Measurements from ENCODE around the gene BTD.

The BTD gene

DNA sequence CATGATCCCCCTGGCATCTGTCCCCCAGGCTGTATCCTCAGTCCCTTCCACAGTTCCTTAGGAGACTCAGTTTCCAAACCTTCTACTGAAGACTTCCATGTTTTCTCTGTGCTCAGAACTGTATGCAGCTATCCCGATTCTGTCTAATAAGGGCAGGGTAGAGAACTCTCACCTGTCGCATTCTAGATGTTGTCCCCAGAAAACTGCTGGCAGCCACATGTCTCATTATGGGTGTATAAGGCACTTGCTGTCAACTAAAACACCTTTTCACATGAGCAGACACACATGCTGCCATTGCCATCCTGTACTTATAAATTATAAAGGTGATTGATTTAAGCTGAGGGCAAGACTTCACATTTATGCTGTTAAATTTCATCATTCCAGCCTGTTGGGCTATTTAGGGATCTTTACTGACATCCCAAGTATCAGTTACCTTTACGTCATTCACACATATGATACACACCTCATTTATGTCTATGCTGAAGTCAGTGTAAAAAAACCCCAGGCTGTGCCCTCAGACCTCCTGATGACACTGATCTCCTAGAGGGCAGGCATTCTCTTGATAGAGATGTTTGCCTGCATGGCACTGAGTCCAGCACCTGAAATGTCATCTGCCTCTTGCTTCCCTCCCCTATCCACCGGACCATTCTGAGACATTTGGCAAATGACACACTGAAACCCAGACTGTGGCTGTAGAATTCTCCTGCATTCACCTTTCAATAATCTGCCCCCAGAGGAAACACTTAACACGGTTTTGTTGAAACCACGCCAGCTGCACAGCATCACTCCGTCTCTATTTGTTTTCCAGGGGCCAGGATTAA, 35.8 kb downstream of the BTD start:
- DNase-seq (ENCODE audit: low spot score): no peak

DNA sequence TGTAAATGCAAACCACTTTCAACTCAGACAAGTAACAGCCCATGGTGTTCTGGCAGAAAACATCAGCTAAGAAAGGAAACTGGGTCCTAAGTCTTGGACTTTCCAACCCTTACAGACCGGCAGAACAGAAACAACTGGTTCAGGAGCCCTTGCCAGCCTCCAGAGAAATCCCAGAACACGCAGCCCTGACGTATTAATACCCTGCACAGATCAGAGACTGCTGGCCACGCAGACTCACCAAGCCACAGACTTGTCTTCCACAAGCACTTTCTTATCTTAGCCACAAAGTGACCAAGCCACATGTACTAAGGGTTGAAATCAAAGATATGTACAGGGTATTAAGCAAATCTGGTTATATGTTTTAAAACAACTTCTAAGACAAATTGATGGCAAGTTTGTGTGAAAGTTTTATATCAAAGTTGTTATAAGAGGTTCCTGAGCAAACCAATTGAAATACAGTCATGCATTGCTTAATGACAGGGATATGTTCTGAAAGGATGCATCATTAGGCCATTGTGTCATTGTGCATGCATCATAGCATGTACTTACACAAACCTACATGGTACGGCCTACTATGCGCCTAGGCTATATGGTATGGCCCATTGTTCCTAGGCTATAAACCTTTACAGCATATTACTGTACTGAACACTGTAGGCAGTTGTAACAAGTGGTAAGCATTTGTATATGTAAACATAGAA, 36.8 kb downstream of the BTD start:
- no peak for DNase-seq (ENCODE audit: low spot score)

DNA sequence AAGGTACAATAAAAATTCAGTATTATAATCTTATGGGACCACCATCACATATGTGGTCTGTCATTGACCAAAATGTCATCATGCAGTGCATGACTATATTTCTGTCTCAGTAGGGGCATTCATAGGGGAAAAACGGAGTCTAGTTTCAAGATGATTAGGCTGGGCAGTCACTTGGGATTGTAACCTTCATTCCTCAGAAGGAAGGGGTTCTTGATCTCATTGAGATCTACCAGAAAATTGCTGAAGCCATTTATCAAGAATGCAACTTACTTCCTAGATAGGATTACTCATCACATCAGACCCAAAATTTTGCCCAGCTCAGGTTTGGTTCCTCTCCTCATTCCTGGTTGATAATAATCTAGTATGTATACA, 37.3 kb downstream of the BTD start:
- no peak for DNase-seq (ENCODE audit: low spot score)

DNA sequence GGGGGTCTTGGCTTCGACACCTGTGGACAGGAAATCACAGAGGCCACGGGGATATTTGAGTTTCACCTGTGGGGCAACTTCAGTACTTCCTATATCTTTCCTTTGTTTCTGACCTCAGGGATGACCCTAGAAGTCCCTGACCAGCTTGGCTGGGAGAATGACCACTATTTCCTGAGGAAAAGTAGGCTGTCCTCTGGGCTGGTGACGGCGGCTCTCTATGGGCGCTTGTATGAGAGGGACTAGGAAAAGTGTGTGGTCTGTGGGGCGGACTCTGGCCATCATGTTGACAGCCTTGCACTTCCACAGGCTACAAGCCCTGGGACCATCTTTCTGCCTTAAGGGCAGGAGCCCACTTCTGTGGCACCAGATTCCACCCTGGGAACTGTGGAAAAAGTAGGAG, 43.7 kb downstream of the BTD start:
- DNase-seq (ENCODE audit: low spot score): no peak

DNA sequence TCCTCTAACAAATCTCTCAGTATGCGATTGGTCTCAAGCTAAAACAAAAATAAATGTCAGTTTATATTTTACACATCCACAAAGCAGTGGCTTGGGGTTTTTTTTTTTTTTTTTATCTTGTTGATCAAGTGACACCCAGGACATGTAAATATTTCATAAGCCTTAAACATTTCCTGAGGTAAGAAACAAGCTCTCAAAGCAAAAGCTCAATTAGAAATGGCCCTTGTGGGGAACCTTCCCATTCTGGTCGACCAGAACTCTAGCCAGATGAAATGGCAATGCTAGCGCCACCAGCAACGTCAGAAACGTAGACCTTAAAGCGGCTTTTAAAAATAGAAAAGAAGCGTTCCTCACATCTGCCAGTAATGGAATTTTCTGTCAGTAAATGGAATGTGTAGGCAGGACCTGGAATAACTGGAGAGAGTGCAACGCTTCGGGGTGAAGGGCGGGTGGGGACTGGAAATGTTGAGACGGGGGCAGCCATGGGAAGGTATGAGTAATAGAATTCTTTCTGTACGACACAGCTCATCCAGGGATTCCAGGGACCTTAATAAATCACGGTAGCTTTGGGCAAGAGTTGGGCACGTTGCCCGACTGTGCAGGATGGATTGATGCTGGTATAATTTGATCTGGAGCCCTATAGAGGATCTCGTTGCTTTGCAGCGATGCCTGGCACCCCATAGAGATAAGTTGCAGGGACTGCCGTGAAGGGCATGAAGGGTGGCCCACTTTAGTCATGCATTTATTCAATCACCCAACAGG, 44.4 kb downstream of the BTD start:
- no peak for DNase-seq (ENCODE audit: low spot score)

DNA sequence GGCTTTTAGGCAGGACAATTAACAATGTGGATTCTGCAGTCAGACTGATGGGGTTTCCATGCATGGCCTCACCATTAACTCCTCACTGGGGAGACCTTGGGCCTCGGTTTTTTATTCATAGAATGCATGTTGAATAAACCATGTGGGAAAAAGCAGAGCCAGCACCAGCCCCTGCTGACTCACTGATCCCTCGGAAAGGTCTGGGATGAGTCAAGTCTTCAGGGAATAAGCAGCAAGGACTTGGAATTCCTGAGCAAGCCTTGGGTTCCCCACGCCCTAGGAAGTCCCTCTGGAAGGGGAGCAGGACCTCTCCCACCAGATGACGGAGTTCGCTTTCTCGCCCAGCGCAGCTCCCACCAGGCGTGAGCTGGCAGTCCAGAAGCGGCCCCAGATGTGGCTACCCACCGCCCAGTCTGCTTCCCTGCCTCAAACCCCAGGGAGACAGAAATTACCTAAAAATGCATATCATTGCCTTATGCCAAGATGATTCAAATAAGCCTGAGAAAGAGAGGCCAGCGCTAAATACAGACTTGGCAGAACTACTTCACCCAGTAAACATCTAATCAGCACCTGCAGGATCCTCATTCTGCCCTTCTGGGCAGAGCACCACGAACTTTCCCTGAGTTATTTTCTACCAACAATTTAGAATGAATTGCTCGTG, 45.4 kb downstream of the BTD start:
- no peak for DNase-seq (ENCODE audit: low spot score)

DNA sequence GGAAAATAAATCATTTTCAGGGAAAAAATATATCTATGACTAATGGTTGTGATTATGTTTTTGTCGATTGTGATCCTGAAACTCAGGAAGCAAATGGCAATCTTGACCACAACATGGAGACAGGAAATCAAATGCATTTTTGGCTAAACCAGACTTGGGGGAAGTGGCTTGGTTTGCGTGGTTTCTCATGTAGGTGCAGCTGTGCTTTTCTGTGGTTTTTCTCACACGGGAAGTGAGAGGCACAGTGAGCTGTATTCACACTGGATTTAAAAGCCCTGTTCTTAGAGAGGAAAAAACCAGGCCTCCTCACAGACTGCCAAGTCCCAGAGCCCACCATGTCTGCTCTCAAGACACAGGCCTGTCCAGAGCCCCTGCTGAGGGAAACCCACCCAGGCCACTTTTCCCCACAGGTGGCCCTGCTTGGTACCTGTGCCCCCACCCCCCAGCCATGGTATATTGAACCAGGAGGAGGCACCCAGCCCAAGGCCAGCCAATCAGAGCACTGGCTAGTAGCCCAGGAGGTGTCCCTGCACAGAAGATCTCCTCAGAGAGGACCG, 46.1 kb downstream of the BTD start:
- DNase-seq (ENCODE audit: low spot score): no peak

DNA sequence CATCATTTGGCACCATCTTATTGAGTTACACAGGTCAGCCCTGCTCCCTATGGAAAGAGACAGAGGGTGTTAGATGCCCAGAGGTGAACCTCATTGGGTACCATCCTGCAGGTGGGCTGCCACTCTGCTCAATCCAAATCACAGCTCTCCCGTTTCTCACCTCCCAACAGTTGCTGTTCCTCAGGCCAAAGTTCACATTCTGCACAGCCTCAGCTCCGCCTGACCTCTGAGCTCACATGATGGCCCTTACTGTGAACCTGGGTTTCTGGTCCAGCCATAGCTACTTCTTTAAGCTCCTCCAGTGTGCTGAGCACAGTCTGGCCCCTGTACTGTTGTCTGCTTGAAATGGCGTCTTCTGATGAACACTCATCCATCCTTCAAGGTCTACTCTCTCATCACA, 47.8 kb downstream of the BTD start:
- no peak for DNase-seq (ENCODE audit: low spot score)

DNA sequence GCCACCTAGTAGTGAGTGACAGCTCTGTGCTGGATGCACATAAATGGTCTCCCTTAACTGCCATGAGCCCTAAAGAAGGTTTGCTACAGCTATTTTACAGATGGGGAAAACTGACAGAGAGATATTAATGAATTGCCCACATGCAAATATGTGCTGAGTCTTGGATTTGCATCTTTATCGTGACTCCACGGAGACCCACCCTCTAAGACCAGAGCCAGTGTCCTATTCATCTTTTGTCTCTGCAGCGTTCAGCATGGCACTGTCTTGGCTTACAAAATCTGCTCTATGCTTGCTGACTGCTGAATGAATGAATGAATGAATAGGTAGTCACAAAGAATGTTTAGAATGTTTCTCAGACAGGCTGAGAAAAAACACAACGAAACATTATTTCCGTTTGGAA, 48.3 kb downstream of the BTD start:
- DNase-seq (ENCODE audit: low spot score): no peak

DNA sequence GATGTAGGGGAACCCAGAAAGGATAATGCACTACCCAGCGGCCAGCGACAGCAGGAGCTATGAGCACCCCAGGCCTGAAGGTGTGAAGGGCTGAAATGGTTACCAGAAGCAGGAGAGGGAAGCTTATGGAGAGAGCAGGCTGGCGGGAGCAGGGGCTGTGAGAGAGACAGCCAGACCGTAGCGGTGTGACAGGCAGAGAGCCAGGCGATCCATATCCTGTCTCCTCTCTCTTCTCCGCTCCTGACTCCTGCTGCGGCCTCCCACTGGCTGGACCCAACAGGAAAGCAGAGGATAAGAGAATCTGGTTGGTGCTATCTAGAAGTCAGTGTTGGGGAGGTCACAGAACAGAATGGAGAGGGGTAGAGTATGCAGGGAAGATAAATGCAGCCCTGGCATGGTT, 49.9 kb downstream of the BTD start:
- no peak for DNase-seq (ENCODE audit: low spot score)

DNA sequence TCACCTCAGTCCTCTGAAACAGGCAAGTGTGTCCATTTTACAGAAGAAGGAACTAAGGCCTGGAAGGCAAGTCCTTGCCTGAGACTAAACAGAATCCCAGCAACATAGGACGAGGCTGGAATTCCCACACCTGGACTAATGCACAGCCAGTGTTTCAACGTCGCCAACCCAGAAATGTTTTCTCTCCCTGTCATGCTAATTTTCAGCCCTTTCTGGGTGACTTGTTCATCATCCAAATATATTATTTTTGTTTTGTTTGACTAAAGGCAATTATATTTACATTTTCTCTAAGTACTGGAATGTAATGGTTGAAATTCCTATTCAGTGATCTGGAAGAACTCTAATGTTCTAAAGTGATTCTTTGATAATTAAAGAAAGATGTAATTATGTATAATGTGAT, 51.8 kb downstream of the BTD start:
- DNase-seq (ENCODE audit: low spot score): no peak

DNA sequence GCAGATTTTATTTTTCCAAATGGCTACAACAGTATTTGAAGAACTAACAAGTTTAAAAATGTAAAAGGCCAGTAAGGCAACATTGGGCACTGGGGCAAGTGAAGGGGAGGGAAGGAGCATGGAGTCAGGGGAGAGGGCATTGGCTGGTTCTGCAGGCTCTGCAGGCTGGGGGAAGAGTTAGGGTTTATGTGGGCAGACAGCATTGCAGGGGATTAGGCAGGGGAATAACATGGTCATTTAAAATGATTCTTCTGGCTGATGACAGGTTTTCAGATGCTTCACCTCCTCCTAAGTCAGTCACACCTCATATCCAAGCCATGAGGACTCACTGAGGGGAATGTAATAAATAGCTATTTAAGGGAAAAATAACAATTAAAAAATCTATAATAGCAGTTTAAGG, 52.6 kb downstream of the BTD start:
- no peak for DNase-seq (ENCODE audit: low spot score)

DNA sequence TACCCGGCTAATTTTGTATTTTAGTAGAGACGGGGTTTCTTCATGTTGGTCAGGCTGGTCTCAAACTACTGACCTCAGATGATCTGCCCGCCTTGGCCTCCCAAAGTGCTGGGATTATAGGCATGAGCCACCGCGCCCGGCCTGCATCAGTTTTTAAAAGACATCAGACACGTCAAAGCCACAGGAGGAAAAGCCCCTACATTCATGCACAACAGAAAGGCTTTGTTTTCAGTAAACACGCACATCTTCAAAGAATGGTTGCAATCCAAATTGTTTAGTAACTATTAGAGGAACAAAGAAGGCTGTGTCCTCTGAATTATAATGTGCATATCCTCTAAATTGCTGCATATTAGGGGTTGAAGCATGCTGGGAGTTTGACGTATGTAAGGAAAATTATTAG, 53.3 kb downstream of the BTD start:
- no peak for DNase-seq (ENCODE audit: low spot score)

DNA sequence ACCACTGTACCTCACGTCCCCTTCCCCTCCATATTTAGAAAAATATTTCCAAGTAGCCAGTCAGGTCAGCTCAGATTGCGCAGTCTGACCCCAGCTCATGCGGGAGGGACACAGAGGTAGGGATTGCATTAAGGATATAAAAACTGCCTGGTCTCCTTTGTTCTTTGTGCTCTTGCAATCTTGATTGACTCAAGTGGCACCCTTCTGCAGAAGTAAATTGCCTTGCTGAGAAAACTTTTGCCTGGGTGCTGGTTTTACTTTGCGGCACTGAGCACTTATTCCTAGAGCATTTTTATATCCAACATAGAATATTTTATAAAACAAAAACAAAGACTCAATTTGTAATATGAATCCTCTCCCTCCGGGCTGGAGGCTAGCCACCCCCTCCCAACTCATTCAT, 54.8 kb downstream of the BTD start:
- no peak for DNase-seq (ENCODE audit: low spot score)

DNA sequence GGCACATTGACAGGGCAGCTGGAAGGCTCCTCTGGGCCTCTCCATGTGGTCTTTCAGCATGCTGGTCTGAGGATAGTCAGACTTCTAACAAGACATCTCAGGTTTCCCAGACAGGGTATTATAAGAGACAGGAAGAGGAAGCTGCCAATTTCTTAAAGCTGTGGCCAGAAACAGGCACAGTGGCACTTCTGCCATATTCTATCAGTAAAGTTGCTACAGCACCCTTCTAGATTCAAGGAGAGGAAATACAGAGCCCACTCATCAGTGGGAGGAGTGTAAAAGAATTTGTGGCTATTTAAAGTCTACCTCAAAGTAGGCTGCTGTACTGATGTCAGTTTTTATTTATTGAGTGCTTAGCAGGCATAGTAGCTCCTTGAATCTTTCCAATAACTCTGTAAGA, 55.5 kb downstream of the BTD start:
- no peak for DNase-seq (ENCODE audit: low spot score)

DNA sequence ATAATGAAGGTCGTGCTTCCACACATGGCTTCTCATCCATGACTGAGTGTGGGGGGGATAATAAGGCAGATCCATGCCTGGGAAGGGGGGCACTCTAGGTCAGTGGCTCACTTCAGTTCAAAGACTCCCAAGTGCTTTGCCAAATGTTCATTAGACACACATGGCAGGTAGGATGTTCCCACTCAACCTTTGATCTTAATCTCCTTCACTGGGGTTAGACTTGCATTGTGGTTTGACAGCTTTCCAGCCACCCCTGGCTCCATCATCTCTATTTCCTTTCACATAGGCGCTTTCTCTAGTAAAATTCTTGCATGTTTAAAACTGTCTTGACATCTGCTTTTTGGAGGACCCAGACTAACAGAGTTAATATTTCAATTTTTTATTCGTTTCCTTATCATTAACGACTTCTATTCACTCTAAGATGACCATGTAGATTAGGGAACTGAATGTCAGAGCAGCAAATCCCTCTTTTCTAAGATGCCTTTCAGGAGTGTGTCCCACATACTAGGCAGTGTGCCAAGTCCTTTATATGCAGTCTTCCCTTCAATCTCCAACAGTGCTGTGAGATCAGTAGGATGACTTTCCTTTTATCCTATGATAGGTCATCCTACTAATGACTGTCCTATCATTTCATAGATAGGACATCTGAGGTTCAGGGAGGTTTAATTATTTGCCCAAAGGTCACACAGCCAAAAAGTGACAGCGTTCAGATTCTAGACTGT, 57.9 kb downstream of the BTD start:
- no peak for DNase-seq (ENCODE audit: low spot score)

DNA sequence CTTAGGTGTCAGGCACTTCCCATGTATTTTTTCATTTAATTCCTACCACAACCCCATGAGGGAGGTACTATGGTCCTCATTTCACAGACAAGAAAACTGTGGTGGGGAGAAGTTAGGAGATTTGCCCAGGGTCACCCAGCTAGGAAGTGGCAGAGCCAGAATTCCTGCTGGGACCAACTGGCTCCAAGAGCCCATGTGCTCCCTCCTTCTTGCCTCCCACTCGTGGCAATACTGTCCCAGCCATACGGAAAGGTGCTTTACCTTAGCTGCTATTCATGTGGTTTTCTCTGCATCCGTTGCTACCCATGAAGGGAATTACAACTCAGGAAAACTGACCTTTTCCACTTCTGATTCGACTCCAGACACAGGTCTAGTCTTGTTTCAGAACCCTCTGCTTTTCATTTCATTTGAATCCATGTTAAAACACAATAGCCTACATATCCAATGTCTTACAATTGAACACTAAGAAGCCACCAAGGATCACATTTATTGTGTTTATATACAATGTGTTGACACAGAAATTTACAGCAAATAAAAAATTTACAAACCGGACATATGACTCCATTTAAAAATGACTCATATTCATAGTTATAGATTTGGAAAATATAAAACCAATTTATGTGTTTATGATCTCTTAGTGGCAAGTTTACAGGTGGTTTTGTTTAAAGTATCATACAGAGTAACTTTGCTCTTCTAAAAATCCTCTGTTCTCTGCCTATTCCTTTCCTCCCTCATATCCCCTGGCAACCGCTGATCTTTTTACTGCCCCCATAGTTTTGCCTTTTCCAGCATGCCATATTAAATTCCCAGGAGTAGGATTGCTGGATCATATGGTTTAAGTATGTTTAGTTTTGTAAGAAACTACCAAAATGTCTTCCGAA, 58.8 kb downstream of the BTD start:
- DNase-seq (ENCODE audit: low spot score): no peak

DNA sequence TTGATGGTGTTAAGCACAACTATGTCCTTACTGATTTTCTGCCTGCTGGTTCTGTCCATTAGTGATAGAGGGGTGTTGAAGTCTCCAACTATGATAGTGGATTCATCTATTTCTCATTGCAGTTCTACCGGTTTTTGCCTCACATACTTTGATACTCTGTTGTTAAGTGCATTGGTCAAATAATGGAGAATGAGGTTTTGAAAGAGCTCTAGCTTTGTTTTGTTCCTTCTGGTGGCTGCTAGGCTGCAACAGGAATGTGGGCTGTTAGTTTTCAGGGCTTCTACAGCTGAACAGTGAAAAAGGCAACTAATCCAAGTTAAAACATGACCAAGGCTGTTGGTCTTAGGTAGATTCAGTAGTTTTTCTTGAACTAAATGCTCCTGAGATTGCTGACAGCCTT, 62.6 kb downstream of the BTD start:
- DNase-seq (ENCODE audit: low spot score): no peak

DNA sequence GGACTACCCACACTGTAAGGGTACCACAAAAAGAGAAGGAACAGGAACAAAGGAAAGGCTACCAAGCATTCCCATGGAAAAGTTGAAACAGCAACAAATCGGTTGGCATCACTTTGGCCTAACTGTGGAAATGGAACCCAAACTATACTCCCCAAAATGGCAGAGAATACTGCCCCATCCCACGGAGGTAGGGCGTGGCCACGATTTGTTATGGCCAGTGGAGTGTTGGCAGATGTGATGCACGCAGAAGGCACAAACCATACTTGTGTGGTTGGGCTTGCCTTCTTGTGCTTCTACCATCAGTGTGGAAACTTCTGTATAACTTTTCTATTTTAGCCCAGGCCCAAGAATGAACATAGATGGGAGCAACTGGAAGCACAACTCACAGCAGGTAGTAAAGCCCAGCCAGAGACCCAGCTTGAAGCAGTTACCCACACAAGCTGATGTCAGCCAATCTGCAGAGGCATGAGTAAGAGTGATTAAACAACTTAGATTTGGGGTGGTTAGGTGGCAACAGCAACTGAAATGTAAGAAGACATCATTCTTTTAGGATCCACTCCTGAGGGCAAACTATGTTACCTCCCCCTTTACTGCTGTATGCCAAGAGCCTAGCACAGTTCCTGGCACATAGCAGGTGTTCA, 64.1 kb downstream of the BTD start:
- DNase-seq (ENCODE audit: low spot score): no peak

DNA sequence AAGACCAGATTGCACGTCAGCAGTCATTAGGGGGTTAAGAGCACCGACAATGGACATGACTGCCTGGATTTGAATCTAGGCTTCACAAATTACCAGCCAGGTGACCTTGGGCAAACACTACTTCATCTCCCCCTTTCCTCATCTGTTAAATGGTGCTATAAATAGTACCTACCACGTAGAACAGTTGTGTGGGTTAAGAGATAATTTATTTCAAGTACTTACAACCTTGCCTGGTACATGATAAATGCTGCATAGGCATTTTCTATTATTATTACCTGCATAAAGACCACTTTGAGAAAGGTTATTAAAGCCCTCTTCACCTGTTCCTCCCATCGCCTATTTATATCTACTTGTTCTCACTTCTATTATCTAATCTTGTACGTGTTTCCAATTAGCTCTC, 64.7 kb downstream of the BTD start:
- DNase-seq (ENCODE audit: low spot score): no peak

Measured in iPS-NIHi11 (cell line).